Measurements from ENCODE around the gene CYP26C1.

- TF ChIP-seq CLOCK (CRISPR knock-in tag; IDR thresholded peaks at IDR 0.05; ENCODE audit: borderline replicate concordance) (no peak), IRF2 (CRISPR knock-in tag; IDR thresholded peaks at IDR 0.05) (no peak), POLR2AphosphoS5 (IDR thresholded peaks at IDR 0.05; ENCODE audit: control insufficient read depth, insufficient read depth, low read depth, low read length) (no peak), ZBTB9 (CRISPR knock-in tag; IDR thresholded peaks at IDR 0.05) (no peak), NFXL1 (CRISPR knock-in tag; IDR thresholded peaks at IDR 0.05) (no peak), DNMT1 (IDR thresholded peaks at IDR 0.05) (no peak), EP300 (IDR thresholded peaks at IDR 0.05; ENCODE audit: low read length) (no peak), HMG20B (CRISPR knock-in tag; IDR thresholded peaks at IDR 0.05) (no peak)
Observed at GRCh38 chr10:93071177-93071472, 10.5 kb downstream of the CYP26C1 start.

Measured in K562 (cell line).